IMR-90 (cell line): ENCODE results near the gene C16orf90. TPM values are rescaled to one million over a fixed set of nuclear protein-coding genes. Genes with fewer than 3 reads are reported as not detected.

Experiments
- ATAC-seq: fragments of 200-7000 bp; cut with Tn5 transposase; 2 replicates; pipeline ENCODE4 v1.9.1; 2020; ENCODE audit warnings: low read depth, mild to moderate bottlenecking, moderate library complexity
- BruUV-seq: library from RNA; stranded (reverse); fragments of 400-500 nt; replicated peaks from 2 replicates; lab custom pipeline; 2021; lab: Mats Ljungman, UMichigan
- CTCF ChIA-PET: fragments of 300-600 bp; formaldehyde crosslinking; extraction: SDS; loops from one replicate; lab custom pipeline; 2021; ENCODE audit warnings: antibody characterized with exemption; lab: Yijun Ruan, JAX
- POLR2A ChIA-PET: fragments of 300-600 bp; sonication (Branson Sonifier 250); formaldehyde crosslinking; loops from one replicate; lab custom pipeline; 2022; ENCODE audit warnings: antibody characterized with exemption; ENCODE audit not compliant: unreplicated experiment; lab: Charles Lee
- DNase-seq: peaks from one replicate; pipeline ENCODE4 v3.0.0; 2013
- H2AFZ ChIP-seq: replicated peaks from 2 replicates; pipeline ENCODE3; 2013; ENCODE audit warnings: low read length, mild to moderate bottlenecking; ENCODE audit not compliant: poor library complexity
- H2AK5ac ChIP-seq: 2 replicates; pipeline ENCODE4 v1.6.1; 2013; ENCODE audit warnings: low read depth, low read length, inconsistent platforms
- H2AK9ac ChIP-seq: replicated peaks from 2 replicates; pipeline ENCODE3; 2013; ENCODE audit warnings: mild to moderate bottlenecking, low read depth, low read length, moderate library complexity; ENCODE audit not compliant: poor library complexity
- H2BK120ac ChIP-seq: 2 replicates; pipeline ENCODE4 v1.6.1; 2013; ENCODE audit warnings: low read depth, low read length, inconsistent platforms
- H2BK15ac ChIP-seq: 3 replicates; pipeline ENCODE4 v1.6.1; 2013; ENCODE audit warnings: low read depth, low read length, inconsistent platforms
- H2BK20ac ChIP-seq: 2 replicates; pipeline ENCODE4 v1.6.1; 2013; ENCODE audit warnings: low read depth, mild to moderate bottlenecking, inconsistent platforms, low read length, moderate library complexity
- H2BK5ac ChIP-seq: 2 replicates; pipeline ENCODE4 v1.6.1; 2013; ENCODE audit warnings: mild to moderate bottlenecking, low read depth, low read length, inconsistent platforms; ENCODE audit not compliant: poor library complexity, severe bottlenecking
- H3K14ac ChIP-seq: replicated peaks from 2 replicates; pipeline ENCODE4 v1.6.1; 2013; ENCODE audit warnings: low read depth, low read length, inconsistent platforms
- H3K18ac ChIP-seq: 2 replicates; pipeline ENCODE4 v1.6.1; 2013; ENCODE audit warnings: low read depth, low read length, control low read depth
- H3K23ac ChIP-seq: 2 replicates; pipeline ENCODE4 v1.6.1; 2013; ENCODE audit warnings: low read depth, low read length, inconsistent platforms
- H3K27ac ChIP-seq: 2 replicates; pipeline ENCODE4 v1.5.1; 2013; ENCODE audit warnings: mild to moderate bottlenecking, control low read depth, low read length; ENCODE audit not compliant: insufficient read depth
- H3K27me3 ChIP-seq: 2 replicates; pipeline ENCODE4 v1.6.1; 2013; ENCODE audit warnings: low read length; ENCODE audit not compliant: control insufficient read depth, insufficient read depth
- H3K36me3 ChIP-seq: 2 replicates; pipeline ENCODE4 v1.6.1; 2013; ENCODE audit warnings: low read length, mixed read lengths; ENCODE audit not compliant: control insufficient read depth, insufficient read depth
- H3K4ac ChIP-seq: 2 replicates; pipeline ENCODE4 v1.6.1; 2013; ENCODE audit warnings: low read depth, low read length, inconsistent platforms
- H3K4me1 ChIP-seq: 2 replicates; pipeline ENCODE4 v1.6.1; 2013; ENCODE audit warnings: low read length, mixed read lengths; ENCODE audit not compliant: control insufficient read depth, insufficient read depth
- H3K4me2 ChIP-seq: 2 replicates; pipeline ENCODE4 v1.6.1; 2013; ENCODE audit warnings: low read depth, mild to moderate bottlenecking, control low read depth, low read length, moderate library complexity
- H3K4me3 ChIP-seq: 2 replicates; pipeline ENCODE4 v1.5.1; 2013; ENCODE audit warnings: low read depth, mild to moderate bottlenecking, control low read depth, low read length, moderate library complexity; ENCODE audit not compliant: insufficient read depth
- H3K56ac ChIP-seq: 2 replicates; pipeline ENCODE4 v1.6.1; 2013; ENCODE audit warnings: low read length, inconsistent platforms; ENCODE audit not compliant: insufficient read depth; ENCODE audit errors: extremely low read depth
- H3K79me1 ChIP-seq, 2 experiments: 2 replicates each; pipeline ENCODE4 v1.6.1; 2013; ENCODE audit warnings: low read length in 2 of 2, inconsistent platforms in 1 of 2, low read depth in 1 of 2
- H3K9ac ChIP-seq: 2 replicates; pipeline ENCODE4 v1.6.1; 2013; ENCODE audit warnings: low read depth, low read length, control low read depth
- H3K9me1 ChIP-seq: 2 replicates; pipeline ENCODE4 v1.6.1; 2013; ENCODE audit warnings: low read length, inconsistent platforms; ENCODE audit not compliant: insufficient read depth
- H3K9me3 ChIP-seq: 2 replicates; pipeline ENCODE4 v1.6.1; 2013; ENCODE audit warnings: low read length; ENCODE audit not compliant: control insufficient read depth, insufficient read depth
- H4K20me1 ChIP-seq: 2 replicates; pipeline ENCODE4 v1.6.1; 2013; ENCODE audit warnings: low read length, inconsistent platforms; ENCODE audit not compliant: insufficient read depth
- H4K5ac ChIP-seq: 2 replicates; pipeline ENCODE4 v1.6.1; 2013; ENCODE audit warnings: mild to moderate bottlenecking, low read depth, low read length, control low read depth
- H4K8ac ChIP-seq, 2 experiments: 2 replicates each; pipeline ENCODE4 v1.6.1; 2013; ENCODE audit warnings: low read depth in 2 of 2, low read length in 2 of 2, control low read depth in 1 of 2, inconsistent platforms in 1 of 2
- H4K91ac ChIP-seq: 2 replicates; pipeline ENCODE4 v1.6.1; 2013; ENCODE audit warnings: low read depth, low read length, inconsistent platforms; ENCODE audit not compliant: insufficient read depth
- FOS ChIP-seq: fragments of 150-350 bp; IDR thresholded peaks from 2 replicates; pipeline ENCODE4 v1.6.1; 2016; ENCODE audit warnings: low read depth, low read length
- WGBS, 2 experiments: methylation state at CpG; one replicate each; pipeline versions ENCODE4 v1.1.5 to v1.1.7; 2013; ENCODE audit warnings: missing lambda C conversion rate in 2 of 2; ENCODE audit not compliant: insufficient read length in 1 of 2; ENCODE audit errors: extremely low coverage in 2 of 2; 5-methylcytosine and 5-hydroxymethylcytosine counted together
- dilution Hi-C: fragments of 300-500 bp; cut with HindIII; formaldehyde crosslinking; loops from one replicate; pipeline ENCODE4 v1.14.3; 2018; ENCODE audit warnings: low sequenced_read_pairs; ENCODE audit not compliant: unreplicated experiment
- in situ Hi-C: fragments of 300-500 bp; cut with MboI; formaldehyde crosslinking; loops from 3 replicates; pipeline ENCODE4 v1.14.3; 2019; ENCODE audit warnings: low sequenced_read_pairs, inconsistent platforms, mixed read lengths
- intact Hi-C: fragments of 100-400 bp; cut with micrococcal nuclease; formaldehyde crosslinking; loops from 2 replicates; pipeline ENCODE4 v1.10.0; 2022
- polyA plus RNA-seq, 3 experiments: library from polyadenylated mRNA; depleted of rRNA; stranded (reverse); fragments of >200 nt; gene quantifications; 2 replicates each; pipeline ENCODE4 v1.2.3, GENCODE V29; 2012; ENCODE audit warnings: low replicate concordance in 1 of 3
- total RNA-seq: library from RNA; depleted of rRNA; stranded (reverse); fragments of >200 nt; gene quantifications from 2 replicates; pipeline ENCODE4 v1.2.3, GENCODE V29; 2012

C16orf90 gene
- total and polyA plus RNA-seq, 2 of the 4 experiments (the other 2 are of a cell fraction) = not detected

DNA sequence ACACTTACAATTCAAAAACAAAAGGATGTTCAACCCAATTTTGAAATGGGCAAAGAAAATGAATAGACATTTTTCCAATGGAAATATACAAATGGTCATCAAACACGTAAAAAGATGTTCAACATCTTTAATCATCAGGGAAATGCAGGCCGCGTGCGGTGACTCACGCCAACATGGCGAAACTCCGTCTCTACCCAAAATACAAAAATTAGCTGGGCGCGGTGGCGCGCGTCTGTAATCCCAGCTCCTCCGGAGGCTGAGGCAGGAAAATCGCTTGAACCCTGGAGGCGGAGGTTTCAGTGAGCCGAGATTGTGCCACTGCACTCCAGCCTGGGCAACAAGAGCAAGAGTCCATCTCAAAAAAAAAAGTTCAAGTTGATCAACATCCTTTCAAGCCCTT lies 3.7 kb upstream of the C16orf90 start:
- Histone ChIP-seq H3K9ac (no peak overlapping the region), H3K79me1 (peaks cover 12 to 20% of the 10 kb centered on the region in 2 experiments), H3K14ac (no peak overlapping the region), H4K91ac (no peak overlapping the region), H4K5ac (no peak overlapping the region), H4K8ac (no peak overlapping the region), H3K18ac (no peak overlapping the region), H3K56ac (no peak overlapping the region), H3K27me3 (no peaks in the 10 kb centered on the region), H2BK20ac (no peak overlapping the region), H3K4me1 (peaks cover 5% of the 10 kb centered on the region; the same call in 1 of the 2 replicates), H2AK5ac (no peak overlapping the region), H3K36me3 (no peaks in the 10 kb centered on the region), H2AFZ (no peak overlapping the region), H2AK9ac (no peak overlapping the region), H3K4ac (no peak overlapping the region), H3K4me2 (no peak overlapping the region), H2BK5ac (no peak overlapping the region), H3K27ac (no peak overlapping the region), H4K20me1 (no peaks in the 10 kb centered on the region), H3K9me1 (peaks cover 4% of the 10 kb centered on the region), H3K9me3 (no peaks in the 10 kb centered on the region), H3K4me3 (no peak overlapping the region), H2BK15ac (no peak overlapping the region), H2BK120ac (no peak overlapping the region), H3K23ac (no peak overlapping the region)
- no peak for ATAC-seq
- intact Hi-C loops (no loop called here), dilution Hi-C loops (no loop called here), in situ Hi-C loops (no loop called here)
- BruUV-seq = no TSS peak
- TF ChIP-seq FOS = no peak
- 72% methylated on average over 7 of the region's 16 CpGs; no CpG with 5 or more reads in 1 of the 2 experiments for WGBS, 2 experiments
- CTCF ChIA-PET = no interaction called here
- DNase-seq = no peak
- POLR2A ChIA-PET = no interaction called here
